AG04450 (cell line): ENCODE data around the gene GPX1. TPM values are rescaled to one million over a fixed set of nuclear protein-coding genes. Genes with fewer than 3 reads are reported as not detected.
"Not testable (repeated sequence)": the region's sequence is repeated elsewhere in the genome, so short reads cannot be mapped to it uniquely, and the experiment has no call there.

Source experiments
- CTCF ChIA-PET: fragments of 300-600, 350-600 bp; formaldehyde crosslinking; extraction: SDS; loops from one replicate; lab custom pipeline; 2022; ENCODE audit warnings: antibody characterized with exemption, inconsistent platforms; lab: Charles Lee
- POLR2A ChIA-PET: fragments of 350-600 bp; formaldehyde crosslinking; extraction: SDS; loops from one replicate; lab custom pipeline; 2021; ENCODE audit warnings: antibody characterized with exemption, inconsistent platforms; lab: Yijun Ruan, JAX
- DNase-seq: peaks from one replicate; pipeline ENCODE4 v3.0.0-alpha.2; 2011; ENCODE audit warnings: low read depth, low spot score
- H3K27ac ChIP-seq: one replicate; pipeline ENCODE4 v1.5.1; 2012; ENCODE audit warnings: low read depth, low read length, control low read depth
- H3K27me3 ChIP-seq: one replicate; pipeline ENCODE4 v1.6.0; 2012; ENCODE audit warnings: low read length; ENCODE audit not compliant: control insufficient read depth, insufficient read depth
- H3K4me3 ChIP-seq: 2 replicates; pipeline ENCODE4 v1.5.1; 2011; ENCODE audit warnings: mild to moderate bottlenecking, low read depth, low read length, control low read depth
- H3K9me3 ChIP-seq: 2 replicates; pipeline ENCODE4 v1.5.1; 2012; ENCODE audit warnings: low read length; ENCODE audit not compliant: control insufficient read depth, insufficient read depth
- CTCF ChIP-seq: IDR thresholded peaks from 2 replicates; pipeline ENCODE4 v1.5.1; 2011; ENCODE audit warnings: low read depth, low read length, control low read depth, inconsistent platforms
- polyA plus RNA-seq: library from polyadenylated mRNA; depleted of rRNA; stranded (reverse); fragments of >200 nt; gene quantifications from 2 replicates; pipeline ENCODE4 v1.2.3, GENCODE V29; 2011

Gene GPX1
- polyA plus RNA-seq, 1 experiment, result 434 TPM

- H3K4me3 ChIP-seq, result peak overlapping the region; percentile 68
- ChIA-PET POLR2A (interaction anchor here (0.6 to 2.3 kb wide), 11 partner anchors 11 to 318 kb away, joined by 3 to 27 read pairs (median 5); partner anchors contain the start of genes GPX1, QRICH1, RHOA and TCTA), CTCF (interaction anchor here (0.5 to 3.1 kb wide), 16 partner anchors 10 to 200 kb away, joined by 3 to 43 read pairs (median 4); partner anchors contain the start of gene NICN1)
- DNase-seq, result no peak
- peak overlapping the region; percentile 87 for H3K27ac ChIP-seq
- TF ChIP-seq CTCF, result no peak
- H3K27me3 ChIP-seq, result no peaks in the 10 kb centered on the region
- no peaks in the 10 kb centered on the region for H3K9me3 ChIP-seq
Observed at GRCh38 chr3:49339581-49339940, 18.6 kb downstream of the GPX1 start.

- no peak for DNase-seq
- ChIA-PET CTCF (interaction anchor here (1.8 kb wide), 1 partner anchor 115 kb away, joined by 7 read pairs; no protein-coding TSS in a partner anchor), POLR2A (no interaction called here)
- no peak for TF ChIP-seq CTCF
- Histone ChIP-seq H3K27ac (no peak overlapping the region), H3K4me3 (no peak overlapping the region), H3K9me3 (no peaks in the 10 kb centered on the region; the same call in 1 of the 2 replicates), H3K27me3 (no peaks in the 10 kb centered on the region)
Observed at GRCh38 chr3:49333916-49334633, 24.1 kb downstream of the GPX1 start.

GRCh38 chr3:49333091-49333490 lies 25.1 kb downstream of the GPX1 start:
- H3K4me3 ChIP-seq, result no peak overlapping the region
- POLR2A ChIA-PET, result interaction anchor here (0.6 kb wide), 2 partner anchors 15 to 340 kb away, joined by 3 read pairs; no protein-coding TSS in a partner anchor
- no peaks in the 10 kb centered on the region for H3K27me3 ChIP-seq
- no peak for DNase-seq
- H3K27ac ChIP-seq, result no peak overlapping the region
- H3K9me3 ChIP-seq, result no peaks in the 10 kb centered on the region; the same call in 1 of the 2 replicates
- CTCF ChIA-PET, result interaction anchor here (1.8 kb wide), 1 partner anchor 116 kb away, joined by 7 read pairs; no protein-coding TSS in a partner anchor
- no peak for TF ChIP-seq CTCF

GRCh38 chr3:49329186-49329585 lies 29.0 kb downstream of the GPX1 start:
- no peak for DNase-seq
- POLR2A ChIA-PET, result no interaction called here
- Histone ChIP-seq H3K9me3 (no peaks in the 10 kb centered on the region; the same call in 1 of the 2 replicates), H3K27ac (no peak overlapping the region), H3K4me3 (no peak overlapping the region), H3K27me3 (no peaks in the 10 kb centered on the region)
- CTCF ChIA-PET, result no interaction called here
- no peak for TF ChIP-seq CTCF

- H3K27me3 ChIP-seq, H3K4me3 ChIP-seq, DNase-seq, POLR2A ChIA-PET, CTCF ChIA-PET, H3K9me3 ChIP-seq, H3K27ac ChIP-seq: not testable (repeated sequence)
Observed at GRCh38 chr3:49328350-49328749, 29.8 kb downstream of the GPX1 start.
